ENCODE results near the gene CFAP410. TPM values are rescaled to one million over a fixed set of nuclear protein-coding genes. Genes with fewer than 3 reads are reported as not detected.
A peak's percentile ranks its signal among the peaks of the same experiment; 100 is the strongest.

The CFAP410 gene
- total and polyA plus RNA-seq, 2 of the 13 experiments (the other 11 are each of a cell fraction or from before 2014, with no cell fraction given): 8.0 to 20.1 TPM

GRCh38 chr21:44304877-44305293 lies 34.3 kb downstream of the CFAP410 start (continued):
- TF ChIP-seq ZNF800 (CRISPR knock-in tag; IDR thresholded peaks at IDR 0.05) (no peak), SALL1 (CRISPR knock-in tag; IDR thresholded peaks at IDR 0.05) (0 out of 2 replicates have a peak, but pooled peaks have one; percentile 25), PATZ1 (CRISPR knock-in tag; IDR thresholded peaks at IDR 0.05) (peak; percentile 49; the same call in 1 of the 2 replicates), STAG1 (CRISPR knock-in tag; IDR thresholded peaks at IDR 0.05) (peak; percentile 59), HMGXB4 (CRISPR knock-in tag; IDR thresholded peaks at IDR 0.05; ENCODE audit: borderline replicate concordance in 1 of 2, low read depth in 1 of 2) (0 out of 4 replicates have a peak, but pooled peaks of 1 of the 2 experiments have one; percentile 6), ZNF263 (CRISPR knock-in tag; IDR thresholded peaks at IDR 0.05) (0 out of 2 replicates have a peak, but pooled peaks have one; percentile 26)
